Testis (tissue), 3 donors: ENCODE results near the gene MAPKAP1. TPM values are rescaled to one million over a fixed set of nuclear protein-coding genes. Genes with fewer than 3 reads are reported as not detected.

Experiments
- DNase-seq: peaks from one replicate; pipeline ENCODE4 v3.0.0-alpha.2; 2019
- H3K27ac ChIP-seq, 2 donors: fragments of 200-600 bp; sonication (generic); one replicate each; pipeline ENCODE4 v1.5.1; 2019
- H3K27me3 ChIP-seq: fragments of 200-600 bp; sonication (generic); one replicate; pipeline ENCODE4 v1.5.1; 2019
- H3K36me3 ChIP-seq: fragments of 200-600 bp; sonication (generic); one replicate; pipeline ENCODE4 v1.5.1; 2017; ENCODE audit warnings: low read depth; ENCODE audit errors: missing control alignments
- H3K4me1 ChIP-seq: fragments of 200-600 bp; sonication (generic); one replicate; pipeline ENCODE4 v1.5.1; 2019
- H3K4me3 ChIP-seq, 2 donors: fragments of 200-600 bp; sonication (generic); one replicate each; pipeline ENCODE4 v1.5.1; 2017 to 2019
- H3K9me3 ChIP-seq: fragments of 200-600 bp; sonication (generic); one replicate; pipeline ENCODE4 v1.5.1; 2017
- CTCF ChIP-seq, 3 experiments: fragments of 450-650 bp in 2 of 3; fragments of 200-600 bp in 1 of 3; sonication (generic) in 1 of 3; IDR thresholded peaks; one replicate each; pipeline ENCODE4 v1.5.1; 2016 to 2019; ENCODE audit warnings: antibody characterized with exemption in 3 of 3, mild to moderate bottlenecking in 2 of 3, moderate library complexity in 1 of 3
- POLR2A ChIP-seq: fragments of 450-650 bp; IDR thresholded peaks from one replicate; pipeline ENCODE4 v1.6.1; 2017; ENCODE audit warnings: antibody characterized with exemption, mild to moderate bottlenecking, moderate library complexity
- WGBS, 2 donors: methylation state at CpG; one replicate each; pipeline ENCODE4 v1.1.5; 2018; 5-methylcytosine and 5-hydroxymethylcytosine counted together
- intact Hi-C: fragments of 100-400 bp; cut with DNase I; formaldehyde crosslinking; loops from one replicate; pipeline ENCODE4 v1.15.1; 2023; ENCODE audit warnings: low total_unique reads
- polyA plus RNA-seq: library from polyadenylated mRNA; stranded (reverse); fragments of 350-450 nt; fragmentation: Illumina TruSeq; extraction: RNeasy Lipid Tissue Mini Kit (QIAGEN cat#74804); gene quantifications from one replicate; pipeline ENCODE4 v1.2.3, GENCODE V29; 2014; ENCODE audit warnings: low read depth, low replicate concordance; ENCODE audit not compliant: insufficient read depth
- total RNA-seq, 2 donors: library from RNA; depleted of rRNA; stranded (reverse); fragments of >200 nt; gene quantifications; one replicate each; pipeline ENCODE4 v1.2.3, GENCODE V29; 2016

Gene MAPKAP1
- total and polyA plus RNA-seq, 3 donors from 2014 or later, result 112 to 135 (median 115) TPM

GRCh38 chr9:125438506-125439433, 268.2 kb downstream of the MAPKAP1 start:
- no peak for TF ChIP-seq POLR2A
- no peak for TF ChIP-seq CTCF (IDR thresholded peaks at IDR 0.05)
- Histone ChIP-seq H3K9me3 (no peaks in the 10 kb centered on the region), H3K27ac (no peak overlapping the region), H3K27me3 (no peaks in the 10 kb centered on the region), H3K36me3 (no peaks in the 10 kb centered on the region), H3K4me3 (no peak overlapping the region), H3K4me1 (no peaks in the 10 kb centered on the region)
- intact Hi-C loops, result no loop called here
- 88 to 91% methylated on average over 20 to 32 of the region's 32 CpGs for WGBS, 2 donors
- no peak for DNase-seq

GRCh38 chr9:125437771-125438221, 269.2 kb downstream of the MAPKAP1 start:
- DNase-seq, result no peak
- no peaks in the 10 kb centered on the region for H3K36me3 ChIP-seq
- H3K27ac ChIP-seq, result no peak overlapping the region
- H3K27me3 ChIP-seq, result no peaks in the 10 kb centered on the region
- no peak overlapping the region for H3K4me3 ChIP-seq
- no peaks in the 10 kb centered on the region for H3K4me1 ChIP-seq
- H3K9me3 ChIP-seq, result no peaks in the 10 kb centered on the region
- intact Hi-C loops, result no loop called here
- 85 to 86% methylated on average over 15 of the region's 15 CpGs for WGBS, 2 donors
- TF ChIP-seq POLR2A (no peak), CTCF (IDR thresholded peaks at IDR 0.05) (no peak)

GRCh38 chr9:125436613-125437443, 270.2 kb downstream of the MAPKAP1 start:
- Histone ChIP-seq H3K4me1 (no peaks in the 10 kb centered on the region), H3K4me3 (no peak overlapping the region), H3K36me3 (no peaks in the 10 kb centered on the region), H3K27me3 (no peaks in the 10 kb centered on the region), H3K9me3 (no peaks in the 10 kb centered on the region), H3K27ac (no peak overlapping the region)
- TF ChIP-seq CTCF (IDR thresholded peaks at IDR 0.05) (no peak), POLR2A (no peak)
- 86 to 91% methylated on average over 15 to 23 of the region's 24 CpGs for WGBS, 2 donors
- intact Hi-C loops, result no loop called here
- no peak for DNase-seq

GRCh38 chr9:125435776-125436612, 271.0 kb downstream of the MAPKAP1 start:
- H3K36me3 ChIP-seq, result no peaks in the 10 kb centered on the region
- H3K27ac ChIP-seq, result no peak overlapping the region
- 88 to 95% methylated on average over 4 to 16 of the region's 16 CpGs for WGBS, 2 donors
- DNase-seq, result no peak
- H3K9me3 ChIP-seq, result no peaks in the 10 kb centered on the region
- no peaks in the 10 kb centered on the region for H3K27me3 ChIP-seq
- TF ChIP-seq POLR2A, result no peak
- no peak for TF ChIP-seq CTCF (IDR thresholded peaks at IDR 0.05)
- no peaks in the 10 kb centered on the region for H3K4me1 ChIP-seq
- no peak overlapping the region for H3K4me3 ChIP-seq
- intact Hi-C loops, result no loop called here
